Measurements from ENCODE around the gene RNU1-4.
"Not testable (repeated sequence)": the region's sequence is repeated elsewhere in the genome, so short reads cannot be mapped to it uniquely, and the experiment has no call there.

RNU1-4 gene

GRCh38 chr1:16718908-16719533 is 21.3 kb upstream of the RNU1-4 start:
- no peak overlapping the region for H3K4me3 ChIP-seq (replicated peaks; ENCODE audit: low read depth, low read length)
- TF ChIP-seq, protein P1, sequence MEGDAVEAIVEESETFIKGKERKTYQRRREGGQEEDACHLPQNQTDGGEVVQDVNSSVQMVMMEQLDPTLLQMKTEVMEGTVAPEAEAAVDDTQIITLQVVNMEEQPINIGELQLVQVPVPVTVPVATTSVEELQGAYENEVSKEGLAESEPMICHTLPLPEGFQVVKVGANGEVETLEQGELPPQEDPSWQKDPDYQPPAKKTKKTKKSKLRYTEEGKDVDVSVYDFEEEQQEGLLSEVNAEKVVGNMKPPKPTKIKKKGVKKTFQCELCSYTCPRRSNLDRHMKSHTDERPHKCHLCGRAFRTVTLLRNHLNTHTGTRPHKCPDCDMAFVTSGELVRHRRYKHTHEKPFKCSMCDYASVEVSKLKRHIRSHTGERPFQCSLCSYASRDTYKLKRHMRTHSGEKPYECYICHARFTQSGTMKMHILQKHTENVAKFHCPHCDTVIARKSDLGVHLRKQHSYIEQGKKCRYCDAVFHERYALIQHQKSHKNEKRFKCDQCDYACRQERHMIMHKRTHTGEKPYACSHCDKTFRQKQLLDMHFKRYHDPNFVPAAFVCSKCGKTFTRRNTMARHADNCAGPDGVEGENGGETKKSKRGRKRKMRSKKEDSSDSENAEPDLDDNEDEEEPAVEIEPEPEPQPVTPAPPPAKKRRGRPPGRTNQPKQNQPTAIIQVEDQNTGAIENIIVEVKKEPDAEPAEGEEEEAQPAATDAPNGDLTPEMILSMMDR (IDR thresholded peaks at IDR 0.05; ENCODE audit: low read length, missing control alignments) = no peak
- no peak for DNase-seq (ENCODE audit: low read depth)

GRCh38 chr1:16719571-16720350 is 20.6 kb upstream of the RNU1-4 start:
- no peak for DNase-seq (ENCODE audit: low read depth)
- TF ChIP-seq, protein P1 (IDR thresholded peaks at IDR 0.05; ENCODE audit: low read length, missing control alignments) = no peak
- H3K4me3 ChIP-seq (replicated peaks; ENCODE audit: low read depth, low read length) = no peak overlapping the region

DNA sequence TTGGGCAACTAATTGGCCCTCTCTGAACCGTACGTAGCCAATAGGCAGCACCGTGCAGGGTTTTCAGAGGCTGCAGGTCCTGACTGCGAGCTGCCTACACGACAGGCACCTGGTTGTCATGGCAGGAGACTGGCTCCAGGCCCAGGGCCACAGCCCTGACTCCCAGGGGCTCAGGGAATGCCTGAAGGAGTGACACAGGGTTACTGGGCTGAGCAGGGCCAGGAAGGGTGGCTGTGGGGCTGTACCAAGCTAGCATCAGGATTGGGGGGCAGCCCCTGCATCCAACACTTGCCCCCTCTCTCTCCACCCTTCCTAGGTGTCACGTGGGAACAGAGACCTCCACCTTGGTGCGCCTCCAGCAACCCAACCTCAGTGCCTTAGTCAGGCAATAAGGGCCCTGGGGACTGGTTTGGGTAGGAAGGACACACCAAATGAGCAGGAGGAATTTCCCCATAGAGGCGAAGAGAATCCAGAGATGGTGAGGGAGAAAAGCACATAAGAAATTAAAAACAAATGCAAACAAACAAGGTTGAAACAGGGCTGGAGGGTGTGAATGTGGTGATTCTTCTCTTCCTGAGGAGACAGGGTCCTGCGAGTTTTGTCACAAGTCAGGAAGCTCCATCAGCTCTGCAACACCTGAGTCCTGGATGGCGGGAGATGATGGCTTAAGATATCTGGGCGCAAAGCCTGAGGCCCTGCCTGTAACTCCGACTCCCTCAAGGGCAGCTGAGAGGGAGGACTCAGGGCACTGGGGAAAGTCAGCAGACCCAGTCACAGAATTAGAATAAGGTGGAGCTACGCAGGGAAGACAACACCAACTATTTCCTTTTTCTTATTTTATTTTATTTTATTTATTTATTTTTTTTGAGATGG is 19.7 kb upstream of the RNU1-4 start:
- no peak overlapping the region for H3K4me3 ChIP-seq (replicated peaks; ENCODE audit: low read depth, low read length)
- TF ChIP-seq, protein P1 (IDR thresholded peaks at IDR 0.05; ENCODE audit: low read length, missing control alignments) = no peak
- DNase-seq (ENCODE audit: low read depth) = no peak

- DNase-seq (ENCODE audit: low read depth) = no peak
- TF ChIP-seq, protein P1 (IDR thresholded peaks at IDR 0.05; ENCODE audit: low read length, missing control alignments) = no peak
- no peak overlapping the region for H3K4me3 ChIP-seq (replicated peaks; ENCODE audit: low read depth, low read length)
Measured at GRCh38 chr1:16721871-16722641, 18.3 kb upstream of the RNU1-4 start.

DNA sequence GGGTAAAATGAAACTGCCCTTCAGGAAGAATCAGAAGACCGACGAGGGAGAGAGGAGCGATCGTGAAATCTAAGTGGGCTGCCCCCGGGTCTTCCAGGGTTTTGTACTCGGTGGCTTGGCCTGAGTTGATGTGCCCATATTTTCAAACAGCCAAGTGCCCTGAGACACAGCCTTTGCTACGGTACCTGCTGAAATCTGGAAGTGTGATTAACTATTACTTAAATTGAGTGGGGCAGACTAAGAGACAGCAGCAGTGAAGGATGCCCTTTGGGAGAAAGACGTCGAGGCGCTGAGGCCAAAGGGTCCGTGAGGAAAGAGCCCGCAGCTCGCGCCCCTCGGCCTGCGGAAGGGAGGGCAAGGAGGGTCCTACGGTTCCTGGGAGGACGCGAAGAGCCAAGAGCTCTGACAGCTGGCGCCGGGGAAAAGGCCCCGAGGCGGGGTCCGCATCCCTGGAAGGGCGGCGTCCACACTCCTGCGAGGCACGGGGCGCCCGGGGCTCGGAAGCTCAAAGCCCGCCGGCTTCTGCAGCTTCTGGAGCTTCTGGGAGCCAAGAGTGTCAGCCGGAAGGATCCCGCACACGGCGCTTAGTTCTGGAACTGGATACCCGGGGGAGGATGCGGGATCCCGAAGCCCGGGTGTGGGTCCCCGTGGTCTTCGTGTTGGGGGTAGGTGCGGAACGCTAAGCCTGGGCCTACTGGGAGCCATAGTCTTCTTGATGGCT is 15.4 kb upstream of the RNU1-4 start:
- H3K4me3 ChIP-seq (replicated peaks; ENCODE audit: low read depth, low read length) = no peak overlapping the region
- no peak for DNase-seq (ENCODE audit: low read depth)
- TF ChIP-seq, protein P1 (IDR thresholded peaks at IDR 0.05; ENCODE audit: low read length, missing control alignments) = no peak

- not testable (repeated sequence) for DNase-seq (ENCODE audit: low read depth); H3K4me3 ChIP-seq (replicated peaks; ENCODE audit: low read depth, low read length)
Measured at GRCh38 chr1:16725439-16726245, 14.7 kb upstream of the RNU1-4 start.

Measured in fibroblast of pulmonary artery (primary cell).